HG03175 (cell line): ENCODE data around the gene C14orf132.

Experiments
- ATAC-seq: cut with Tn5 transposase; IDR thresholded peaks from one replicate; pipeline ENCODE4 v1.9.1; 2021; ENCODE audit warnings: mild to moderate bottlenecking, moderate library complexity; ENCODE audit not compliant: unreplicated experiment

The C14orf132 gene

GRCh38 chr14:96114002-96114401 is 74.8 kb downstream of the C14orf132 start:
- no peak for ATAC-seq

- ATAC-seq, result no peak
Observed at GRCh38 chr14:96117101-96117897, 78.1 kb downstream of the C14orf132 start.

GRCh38 chr14:96117960-96118359 is 78.8 kb downstream of the C14orf132 start:
- ATAC-seq, result no peak

GRCh38 chr14:96118391-96118790 is 79.2 kb downstream of the C14orf132 start:
- no peak for ATAC-seq

GRCh38 chr14:96119947-96120346 is 80.8 kb downstream of the C14orf132 start:
- ATAC-seq, result no peak

- ATAC-seq, result no peak
Observed at GRCh38 chr14:96120392-96120791, 81.2 kb downstream of the C14orf132 start.

- ATAC-seq, result no peak
Observed at GRCh38 chr14:96120941-96121340, 81.8 kb downstream of the C14orf132 start.

- ATAC-seq, result no peak
Observed at GRCh38 chr14:96121660-96122395, 82.7 kb downstream of the C14orf132 start.

GRCh38 chr14:96122496-96122895 is 83.3 kb downstream of the C14orf132 start:
- no peak for ATAC-seq

- ATAC-seq, result no peak
Observed at GRCh38 chr14:96125536-96125935, 86.4 kb downstream of the C14orf132 start.

- ATAC-seq, result no peak
Observed at GRCh38 chr14:96126339-96126782, 87.2 kb downstream of the C14orf132 start.

- ATAC-seq, result no peak
Observed at GRCh38 chr14:96126783-96127271, 87.7 kb downstream of the C14orf132 start.

- ATAC-seq, result no peak
Observed at GRCh38 chr14:96129128-96129736, 90.1 kb downstream of the C14orf132 start.

GRCh38 chr14:96130391-96130790 is 91.2 kb downstream of the C14orf132 start:
- no peak for ATAC-seq

GRCh38 chr14:96130854-96131253 is 91.7 kb downstream of the C14orf132 start:
- ATAC-seq, result no peak

- ATAC-seq, result no peak
Observed at GRCh38 chr14:96131836-96132235, 92.7 kb downstream of the C14orf132 start.

- ATAC-seq, result no peak
Observed at GRCh38 chr14:96134508-96134907, 95.3 kb downstream of the C14orf132 start.

- no peak for ATAC-seq
Observed at GRCh38 chr14:96135285-96135684, 96.1 kb downstream of the C14orf132 start.

- ATAC-seq, result no peak
Observed at GRCh38 chr14:96136371-96137005, 97.3 kb downstream of the C14orf132 start.

- ATAC-seq, result no peak
Observed at GRCh38 chr14:96138241-96138640, 99.1 kb downstream of the C14orf132 start.

GRCh38 chr14:96139169-96139568 is 100.0 kb downstream of the C14orf132 start:
- no peak for ATAC-seq
